Thymus (tissue), 11 donors: ENCODE results near the gene SSU72. TPM values are rescaled to one million over a fixed set of nuclear protein-coding genes. Genes with fewer than 3 reads are reported as not detected.
"Not testable (repeated sequence)": the region's sequence is repeated elsewhere in the genome, so short reads cannot be mapped to it uniquely, and the experiment has no call there.

ENCODE experiments used
- DNase-seq, 9 donors: peaks; one replicate each; pipeline ENCODE4 v3.0.0-alpha.2; 2013; ENCODE audit warnings: low spot score in 9 of 9, low read depth in 6 of 9, missing footprints in 1 of 9
- H3K27ac ChIP-seq, 2 donors: one replicate each; pipeline ENCODE4 v1.5.1; 2013; ENCODE audit warnings: control low read depth in 1 of 2, low read depth in 1 of 2, low read length in 1 of 2, mild to moderate bottlenecking in 1 of 2, moderate library complexity in 1 of 2
- H3K27me3 ChIP-seq, 2 donors: one replicate each; pipeline ENCODE4 v1.5.1; 2013; ENCODE audit warnings: low read length in 1 of 2; ENCODE audit not compliant: control insufficient read depth in 2 of 2, insufficient read depth in 1 of 2
- H3K36me3 ChIP-seq, 2 donors: one replicate each; pipeline ENCODE4 v1.5.1; 2013; ENCODE audit warnings: low read length in 1 of 2, mild to moderate bottlenecking in 1 of 2, moderate library complexity in 1 of 2; ENCODE audit not compliant: control insufficient read depth in 2 of 2, insufficient read depth in 2 of 2
- H3K4me1 ChIP-seq, 2 donors: one replicate each; pipeline ENCODE4 v1.5.1; 2013; ENCODE audit warnings: low read length in 2 of 2; ENCODE audit not compliant: control insufficient read depth in 2 of 2, insufficient read depth in 2 of 2
- H3K4me3 ChIP-seq, 2 donors: one replicate each; pipeline ENCODE4 v1.5.1; 2013; ENCODE audit warnings: low read length in 2 of 2, control low read depth in 1 of 2, mild to moderate bottlenecking in 1 of 2
- H3K9me3 ChIP-seq, 2 donors: one replicate each; pipeline ENCODE4 v1.5.1; 2013; ENCODE audit warnings: low read length in 1 of 2, mild to moderate bottlenecking in 1 of 2; ENCODE audit not compliant: control insufficient read depth in 2 of 2, insufficient read depth in 1 of 2
- WGBS: extraction: QIAGEN DNeasy Blood & Tissue Kit; methylation state at CpG from one replicate; pipeline ENCODE4 v1.1.7; 2013; 5-methylcytosine and 5-hydroxymethylcytosine counted together
- polyA plus RNA-seq: library from polyadenylated mRNA; stranded (reverse); fragments of 200-250 nt; gene quantifications from one replicate; pipeline ENCODE4 v1.2.3, GENCODE V29; 2013
- total RNA-seq: library from RNA; stranded (reverse); fragments of 120-200 nt; gene quantifications from one replicate; pipeline ENCODE4 v1.2.4, GENCODE V29; 2013
- donor health status: healthy.

Gene SSU72
- total and polyA plus RNA-seq, 2 donors, result 47.8 to 109 TPM

DNA sequence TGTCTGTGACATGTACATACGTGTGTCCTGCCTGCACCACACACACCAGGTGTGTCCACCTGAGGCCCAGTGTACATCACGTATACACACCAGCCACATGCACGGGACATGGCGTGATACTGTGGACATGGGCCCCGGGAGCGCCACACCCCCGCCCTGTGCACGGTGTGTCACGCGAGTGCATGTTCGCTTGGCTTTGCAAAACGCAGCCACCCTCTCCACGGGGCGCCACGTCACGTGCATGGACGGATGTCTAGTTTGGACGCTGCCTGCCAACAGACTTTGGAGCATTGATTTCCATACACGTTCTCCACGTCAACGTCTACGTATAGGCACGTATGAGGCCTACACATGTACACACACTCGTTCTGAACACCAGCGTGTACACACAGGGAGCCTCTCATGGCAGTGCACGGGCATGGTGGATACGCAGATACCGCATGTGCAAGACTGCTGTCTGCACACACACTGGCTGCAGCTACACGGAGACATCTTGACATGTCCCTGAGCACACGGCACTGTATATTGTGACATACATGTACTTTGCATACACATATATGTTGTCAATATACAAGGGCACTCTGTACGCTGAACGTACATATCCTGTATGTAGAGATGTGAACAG lies 36.9 kb downstream of the SSU72 start:
- no peak for DNase-seq
- H3K9me3 ChIP-seq, result no peaks in the 10 kb centered on the region
- H3K27ac ChIP-seq, result no peak overlapping the region
- H3K27me3 ChIP-seq, result peaks cover 5 to 25% of the 10 kb centered on the region in 2 donors
- 98% methylated on average over 32 of the region's 32 CpGs for WGBS
- peaks cover 13 to 32% of the 10 kb centered on the region in 2 donors for H3K36me3 ChIP-seq
- no peak overlapping the region for H3K4me3 ChIP-seq
- peaks cover 2 to 8% of the 10 kb centered on the region in 2 donors for H3K4me1 ChIP-seq

DNA sequence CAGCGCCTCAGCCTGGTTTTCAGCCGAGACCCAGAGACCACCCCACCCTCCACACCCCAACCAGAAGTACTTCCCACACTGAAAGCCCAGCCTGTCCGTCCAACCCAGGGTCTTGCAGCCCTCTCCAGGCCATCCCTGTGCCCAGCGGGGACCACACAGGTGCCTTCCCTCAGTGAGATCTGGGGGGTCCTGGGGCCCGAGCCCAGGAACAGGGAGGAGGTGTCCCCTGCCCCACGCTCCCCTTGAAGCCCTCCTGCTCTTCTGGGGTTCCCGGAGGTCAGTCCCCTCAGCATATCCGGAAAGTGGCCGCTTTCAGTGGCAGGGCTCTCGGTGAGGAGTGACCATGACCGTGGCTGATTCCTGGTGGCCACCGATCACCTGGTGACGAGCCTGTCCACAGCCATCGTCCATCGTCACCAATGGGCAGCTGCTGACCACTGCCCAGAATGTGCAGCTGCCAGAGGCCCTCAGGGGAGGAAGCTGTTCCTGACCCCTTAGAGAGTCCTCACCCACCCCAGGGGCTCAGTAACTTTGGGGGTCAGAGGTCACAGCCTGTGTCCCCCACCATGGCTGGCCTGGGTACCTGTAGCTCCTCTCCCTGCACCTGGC lies 37.6 kb downstream of the SSU72 start:
- H3K4me3 ChIP-seq, result no peak overlapping the region
- no peaks in the 10 kb centered on the region for H3K9me3 ChIP-seq
- DNase-seq, result no peak
- H3K27ac ChIP-seq, result no peak overlapping the region
- H3K27me3 ChIP-seq, result peaks cover 5 to 25% of the 10 kb centered on the region in 2 donors
- H3K36me3 ChIP-seq, result peaks cover 12 to 30% of the 10 kb centered on the region in 2 donors
- 98% methylated on average over 15 of the region's 15 CpGs for WGBS
- peaks cover 2 to 8% of the 10 kb centered on the region in 2 donors for H3K4me1 ChIP-seq

DNA sequence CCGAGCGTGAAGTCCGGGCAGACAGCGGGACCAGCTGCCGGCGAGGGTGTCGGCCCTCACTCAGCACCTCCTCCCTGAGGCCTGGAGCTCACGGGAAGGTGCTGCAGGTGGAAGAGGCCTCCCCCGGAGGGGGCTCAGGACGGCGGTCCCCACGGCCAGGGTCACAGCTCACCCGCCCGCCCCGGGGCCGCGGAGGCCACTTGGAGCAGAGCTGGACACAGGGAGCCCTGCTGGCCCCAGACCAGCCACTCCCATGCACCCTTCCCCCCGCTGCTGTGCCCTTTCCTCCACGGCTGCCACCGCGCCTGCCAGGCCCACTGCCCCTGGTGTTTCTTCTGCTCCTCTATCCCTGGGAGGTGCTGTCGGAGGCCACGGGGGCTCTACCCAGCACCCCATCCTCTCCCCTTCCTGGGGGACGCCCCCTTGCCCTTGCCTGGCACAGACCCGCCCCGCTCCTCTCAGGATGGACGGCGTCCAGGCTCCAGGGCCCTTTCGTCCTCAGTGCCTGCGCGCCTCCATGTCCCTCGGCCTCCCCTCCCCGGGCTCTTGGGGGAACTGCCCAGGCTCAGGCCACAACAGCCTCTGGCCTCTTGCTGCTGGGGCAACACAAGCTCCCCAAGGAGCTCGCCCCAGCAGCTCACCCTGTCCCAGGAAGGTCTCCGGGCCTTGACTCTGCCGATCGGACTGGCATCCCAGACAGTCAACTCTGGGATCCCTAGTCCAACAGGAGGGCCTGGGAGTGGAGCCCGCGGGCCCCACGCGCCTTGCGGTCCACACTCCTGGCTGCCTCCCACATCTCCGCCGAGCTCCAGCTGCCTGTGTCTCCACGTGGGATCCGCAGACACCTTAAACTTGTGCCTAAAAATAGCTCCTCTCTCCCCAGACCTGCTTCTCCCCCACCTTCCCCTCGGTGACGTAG lies 38.4 kb downstream of the SSU72 start:
- Histone ChIP-seq H3K4me1 (peaks cover 2 to 8% of the 10 kb centered on the region in 2 donors), H3K4me3 (no peak overlapping the region), H3K27me3 (peaks cover 5 to 24% of the 10 kb centered on the region in 2 donors), H3K27ac (no peak overlapping the region), H3K36me3 (peaks cover 5 to 23% of the 10 kb centered on the region in 2 donors), H3K9me3 (peaks cover 0 to 6% of the 10 kb centered on the region in 2 donors)
- WGBS, result 95% methylated on average over 48 of the region's 48 CpGs
- no peak for DNase-seq

DNA sequence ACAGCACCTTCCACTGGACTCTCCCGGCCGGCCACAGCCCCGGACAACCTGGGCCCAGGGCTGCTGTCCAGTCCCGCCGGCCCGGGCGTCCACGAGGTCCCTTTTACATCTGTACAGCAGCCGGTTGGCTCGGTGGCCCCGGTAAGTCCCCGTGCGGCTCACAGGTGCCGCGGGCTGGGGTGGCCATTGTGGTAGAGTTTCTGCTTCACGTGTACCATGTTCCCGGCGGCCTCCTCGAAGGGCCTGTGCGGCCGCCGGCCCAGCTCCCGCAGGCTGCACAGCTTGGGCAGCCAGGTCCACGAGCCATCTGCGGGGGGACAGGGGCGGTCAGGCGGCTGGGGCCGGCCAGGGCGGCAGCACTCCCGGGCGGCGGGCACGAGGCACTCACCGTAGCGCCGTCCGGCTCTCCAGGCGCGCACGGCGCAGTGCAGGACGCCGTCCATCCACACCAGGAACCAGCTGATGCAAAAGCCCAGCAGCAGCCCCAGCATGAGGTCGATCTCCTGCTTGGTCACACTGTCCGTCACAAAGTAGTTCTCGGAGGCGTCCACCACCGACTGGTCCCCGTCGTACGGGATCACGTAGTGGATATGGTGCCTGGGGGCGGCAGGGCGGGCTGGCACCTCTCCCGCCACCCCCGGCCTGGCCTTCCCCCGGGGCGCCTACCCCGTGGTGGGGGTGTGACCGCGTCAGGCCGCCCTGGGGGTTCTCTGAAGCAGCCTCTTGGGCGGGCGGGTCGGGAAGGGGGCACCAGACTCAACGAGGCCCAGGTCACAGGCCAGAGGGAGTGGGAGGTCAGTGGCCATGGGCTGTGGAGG lies 39.3 kb downstream of the SSU72 start:
- Histone ChIP-seq H3K27me3 (peaks cover 5 to 17% of the 10 kb centered on the region in 2 donors), H3K36me3 (peaks cover 3 to 18% of the 10 kb centered on the region in 2 donors), H3K27ac (no peak overlapping the region), H3K4me3 (no peak overlapping the region), H3K4me1 (peaks cover 0 to 4% of the 10 kb centered on the region in 2 donors), H3K9me3 (peaks cover 0 to 12% of the 10 kb centered on the region in 2 donors)
- WGBS, result 97% methylated on average over 66 of the region's 66 CpGs
- DNase-seq, result no peak

DNA sequence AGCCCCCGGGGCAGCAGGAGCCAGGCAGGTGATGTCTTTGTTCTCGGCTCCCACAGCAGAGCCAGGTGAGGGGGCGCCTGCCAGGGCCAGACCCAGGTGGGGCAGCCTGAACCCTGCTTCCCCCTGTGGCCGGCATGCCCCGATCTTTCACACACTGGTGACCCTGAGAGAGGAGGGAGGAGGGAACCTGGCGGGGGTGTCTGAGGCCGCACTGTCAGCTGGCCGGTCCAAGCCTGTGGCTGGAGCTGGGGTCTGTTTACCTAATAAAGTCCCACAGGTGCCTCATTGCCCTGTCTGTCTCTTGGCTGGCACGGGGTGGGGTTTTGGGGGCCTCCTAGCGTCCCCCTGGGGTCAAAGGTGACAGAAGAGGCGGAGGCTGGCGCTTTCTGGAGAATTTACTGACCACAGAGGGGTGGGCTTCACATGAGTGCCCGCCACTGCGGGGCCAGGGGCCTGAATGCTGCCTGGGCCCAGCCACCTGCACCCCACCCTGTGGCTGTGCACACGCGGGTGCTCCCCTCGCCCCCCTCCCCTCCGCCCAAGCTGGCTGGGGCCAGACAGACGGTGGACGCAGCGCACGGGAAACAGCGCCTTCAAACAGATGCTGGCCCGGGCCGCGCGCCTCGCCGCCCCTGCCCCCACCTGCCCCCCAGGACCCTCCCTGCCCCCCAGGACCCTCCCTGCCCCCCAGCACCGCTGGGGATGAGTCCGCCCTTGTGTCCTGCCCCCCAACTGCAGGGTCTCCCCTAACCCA lies 40.1 kb downstream of the SSU72 start:
- Histone ChIP-seq H3K4me1 (peaks cover 0 to 4% of the 10 kb centered on the region in 2 donors), H3K4me3 (no peak overlapping the region), H3K27me3 (peaks cover 5 to 15% of the 10 kb centered on the region in 2 donors), H3K36me3 (peaks cover 9 to 25% of the 10 kb centered on the region in 2 donors), H3K27ac (no peak overlapping the region), H3K9me3 (peaks cover 1 to 18% of the 10 kb centered on the region in 2 donors)
- no peak for DNase-seq
- WGBS, result 95% methylated on average over 31 of the region's 31 CpGs

DNA sequence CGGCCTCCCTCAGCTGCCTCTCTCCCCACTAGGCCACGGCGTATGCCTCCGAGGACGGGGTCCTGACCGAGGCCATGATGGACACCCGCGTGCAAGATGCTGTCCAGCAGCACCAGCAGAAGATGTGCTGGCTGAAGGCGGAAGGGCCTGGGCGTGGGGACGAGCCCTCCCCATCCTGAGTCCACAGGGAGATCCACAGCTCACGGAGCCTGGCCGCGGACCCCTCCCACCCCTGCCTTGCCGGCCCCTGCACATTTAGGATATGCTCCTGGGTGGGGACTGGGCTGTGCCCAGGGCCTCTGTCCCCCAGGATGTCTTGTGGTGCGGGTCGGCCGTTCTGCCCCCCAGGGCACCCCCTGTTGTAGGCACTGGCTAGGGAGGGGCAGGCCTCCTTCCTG lies 40.8 kb downstream of the SSU72 start:
- H3K9me3 ChIP-seq, result peaks cover 1 to 18% of the 10 kb centered on the region in 2 donors
- H3K27me3 ChIP-seq, H3K4me3 ChIP-seq, H3K4me1 ChIP-seq, H3K27ac ChIP-seq, DNase-seq: not testable (repeated sequence)
- H3K36me3 ChIP-seq, result peaks cover 12 to 30% of the 10 kb centered on the region in 2 donors
- 95% methylated on average over 15 of the region's 18 CpGs for WGBS

DNA sequence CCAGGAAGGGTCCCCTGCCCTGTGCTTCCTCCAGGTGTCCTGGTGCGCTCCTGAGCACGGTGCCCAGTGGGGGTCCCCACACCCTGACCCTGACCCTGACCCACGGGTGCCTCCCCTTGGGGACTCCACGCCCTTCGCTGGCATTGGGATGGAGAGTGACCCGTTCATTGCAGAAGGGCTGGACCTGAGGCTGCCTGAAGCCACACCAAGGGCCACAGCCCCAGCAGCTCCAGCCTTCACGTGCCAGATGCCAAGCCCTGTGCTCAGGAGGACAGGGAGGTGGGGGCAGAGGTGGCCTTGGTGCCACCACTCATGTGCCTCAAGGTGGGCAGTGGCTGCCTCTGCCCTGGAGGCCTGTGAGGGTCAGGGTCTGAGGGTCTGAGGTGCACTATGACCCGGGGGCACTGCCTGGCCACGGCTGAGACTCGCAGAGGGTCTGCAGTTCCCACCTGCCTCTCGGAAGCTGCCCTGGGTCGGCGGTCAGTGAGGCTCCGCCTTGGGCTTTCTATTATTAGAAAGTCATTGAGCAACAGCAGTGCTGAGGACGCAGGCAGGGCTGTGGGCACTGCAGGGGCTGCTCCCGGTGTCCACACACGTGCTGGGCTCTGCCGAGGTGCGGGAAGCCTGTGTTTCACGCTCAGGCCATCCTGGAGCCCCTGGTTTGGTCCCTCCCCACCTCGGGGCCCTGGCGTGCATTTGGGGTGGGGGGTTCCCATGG lies 41.3 kb downstream of the SSU72 start:
- not testable (repeated sequence) for H3K4me3 ChIP-seq, H3K4me1 ChIP-seq, DNase-seq, H3K27ac ChIP-seq, H3K27me3 ChIP-seq
- H3K36me3 ChIP-seq, result peaks cover 16 to 36% of the 10 kb centered on the region in 2 donors
- WGBS, result 90% methylated on average over 20 of the region's 22 CpGs
- peaks cover 1 to 18% of the 10 kb centered on the region in 2 donors for H3K9me3 ChIP-seq
